Measurements from ENCODE around the gene NIN. TPM values are rescaled to one million over a fixed set of nuclear protein-coding genes. Genes with fewer than 3 reads are reported as not detected.

NIN gene
- polyA plus RNA-seq, 1 donor from 2014 or later, result 47.6 TPM

GRCh38 chr14:50798048-50798421 is 32.9 kb downstream of the NIN start:
- no peak overlapping the region for H3K27ac ChIP-seq (ENCODE audit: low read length)
- H2AFZ ChIP-seq (ENCODE audit: low read depth, low read length), result no peak overlapping the region
- no peaks in the 10 kb centered on the region for H3K27me3 ChIP-seq (ENCODE audit: insufficient read depth, low read depth, low read length)
- no peaks in the 10 kb centered on the region for H3K36me3 ChIP-seq (ENCODE audit: insufficient read depth, low read length)
- no peaks in the 10 kb centered on the region for H3K9me2 ChIP-seq (ENCODE audit: insufficient read depth, low read length)
- H3K9me3 ChIP-seq (ENCODE audit: low read length), result no peaks in the 10 kb centered on the region
- H3F3A ChIP-seq (ENCODE audit: insufficient read depth, low read length, poor library complexity, severe bottlenecking), result no peaks in the 10 kb centered on the region
- no peaks in the 10 kb centered on the region for H4K20me1 ChIP-seq (ENCODE audit: insufficient read depth)
- H3K4me2 ChIP-seq (ENCODE audit: low read length), result no peak overlapping the region
- H3K4me3 ChIP-seq (ENCODE audit: low read length), result no peak overlapping the region
- TF ChIP-seq TAF1 (IDR thresholded peaks at IDR 0.05; ENCODE audit: low read depth), result no peak
- no peak for TF ChIP-seq EZH2 (IDR thresholded peaks at IDR 0.05; ENCODE audit: borderline replicate concordance, insufficient read depth, low read length, poor library complexity, severe bottlenecking)
- no peak for TF ChIP-seq REST (IDR thresholded peaks at IDR 0.05; ENCODE audit: borderline replicate concordance)
- no peak for TF ChIP-seq MXI1 (conservative IDR thresholded peaks at IDR 0.05; ENCODE audit: poor library complexity, severe bottlenecking)
- TF ChIP-seq EP300 (conservative IDR thresholded peaks at IDR 0.05; ENCODE audit: poor library complexity, severe bottlenecking), result no peak
- TF ChIP-seq RAD21 (conservative IDR thresholded peaks at IDR 0.05), result no peak
- H3K9ac ChIP-seq (ENCODE audit: low read length), result no peak overlapping the region
- H3K79me2 ChIP-seq (replicated peaks; ENCODE audit: insufficient read depth, low read length), result peaks cover 41% of the 10 kb centered on the region

DNA sequence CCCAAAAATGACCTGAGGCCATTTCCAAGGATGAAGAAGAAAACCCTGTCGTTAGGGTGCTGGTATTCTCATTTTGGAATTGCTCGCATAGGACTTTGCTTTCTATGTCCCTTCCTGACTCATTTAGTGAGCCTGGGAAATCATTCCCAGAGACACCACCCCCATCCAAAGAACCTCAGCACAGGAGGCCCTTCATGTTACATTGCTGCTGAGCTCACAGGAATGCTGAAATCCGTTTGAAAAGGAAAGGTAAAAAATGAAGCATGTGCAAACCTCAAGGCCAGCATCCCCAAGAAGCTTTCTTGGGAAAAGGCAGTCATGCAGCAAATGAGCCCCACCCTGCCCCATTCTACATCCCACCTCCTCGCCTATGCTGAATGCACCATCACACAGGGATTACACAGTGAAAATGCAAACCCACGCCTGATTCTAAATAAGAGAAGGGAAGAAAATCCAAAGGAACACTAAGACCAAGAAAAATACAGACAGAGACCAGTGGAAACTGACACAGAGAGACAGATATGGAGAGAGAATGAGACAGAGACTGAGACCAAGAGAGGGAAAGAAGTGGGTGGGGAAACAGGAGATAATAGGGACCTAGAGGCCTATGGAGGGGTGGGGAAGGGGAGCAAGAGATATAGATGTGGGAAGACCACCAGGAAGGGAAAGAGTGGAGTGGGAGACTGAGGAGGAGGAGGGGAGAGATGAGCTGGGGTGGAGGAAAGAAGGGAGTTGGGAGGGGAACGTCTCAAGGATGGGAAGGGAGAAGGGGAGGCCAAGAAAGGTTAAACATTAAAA is 33.5 kb downstream of the NIN start:
- no peak overlapping the region for H3K4me3 ChIP-seq (ENCODE audit: low read length)
- no peaks in the 10 kb centered on the region for H3K27me3 ChIP-seq (ENCODE audit: insufficient read depth, low read depth, low read length)
- H2AFZ ChIP-seq (ENCODE audit: low read depth, low read length), result no peak overlapping the region
- H3K27ac ChIP-seq (ENCODE audit: low read length), result no peak overlapping the region
- H3K36me3 ChIP-seq (ENCODE audit: insufficient read depth, low read length), result no peaks in the 10 kb centered on the region
- H3K79me2 ChIP-seq (replicated peaks; ENCODE audit: insufficient read depth, low read length), result peaks cover 41% of the 10 kb centered on the region
- H3K9me3 ChIP-seq (ENCODE audit: low read length), result no peaks in the 10 kb centered on the region
- H3K9ac ChIP-seq (ENCODE audit: low read length), result no peak overlapping the region
- H4K20me1 ChIP-seq (ENCODE audit: insufficient read depth), result no peaks in the 10 kb centered on the region
- H3K4me2 ChIP-seq (ENCODE audit: low read length), result no peak overlapping the region
- no peaks in the 10 kb centered on the region for H3K9me2 ChIP-seq (ENCODE audit: insufficient read depth, low read length)
- TF ChIP-seq POLR2AphosphoS5 (IDR thresholded peaks at IDR 0.05) (no peak), EP300 (conservative IDR thresholded peaks at IDR 0.05; ENCODE audit: poor library complexity, severe bottlenecking) (no peak)
- H3F3A ChIP-seq (ENCODE audit: insufficient read depth, low read length, poor library complexity, severe bottlenecking), result no peaks in the 10 kb centered on the region

- no peaks in the 10 kb centered on the region for H3K9me3 ChIP-seq (ENCODE audit: low read length)
- no peaks in the 10 kb centered on the region for H3F3A ChIP-seq (ENCODE audit: insufficient read depth, low read length, poor library complexity, severe bottlenecking)
- no peak for TF ChIP-seq TAF1 (IDR thresholded peaks at IDR 0.05; ENCODE audit: low read depth)
- no peak for TF ChIP-seq EP300 (conservative IDR thresholded peaks at IDR 0.05; ENCODE audit: poor library complexity, severe bottlenecking)
- H3K4me2 ChIP-seq (ENCODE audit: low read length), result no peak overlapping the region
- no peaks in the 10 kb centered on the region for H3K27me3 ChIP-seq (ENCODE audit: insufficient read depth, low read depth, low read length)
- no peaks in the 10 kb centered on the region for H3K36me3 ChIP-seq (ENCODE audit: insufficient read depth, low read length)
- H3K9ac ChIP-seq (ENCODE audit: low read length), result no peak overlapping the region
- no peak overlapping the region for H3K4me3 ChIP-seq (ENCODE audit: low read length)
- no peaks in the 10 kb centered on the region for H4K20me1 ChIP-seq (ENCODE audit: insufficient read depth)
- H2AFZ ChIP-seq (ENCODE audit: low read depth, low read length), result no peak overlapping the region
- no peak overlapping the region for H3K27ac ChIP-seq (ENCODE audit: low read length)
- no peaks in the 10 kb centered on the region for H3K9me2 ChIP-seq (ENCODE audit: insufficient read depth, low read length)
- H3K79me2 ChIP-seq (replicated peaks; ENCODE audit: insufficient read depth, low read length), result peaks cover 39% of the 10 kb centered on the region
Observed at GRCh38 chr14:50796390-50796789, 34.6 kb downstream of the NIN start.
